ENCODE measurements around the gene C19orf12. TPM values are rescaled to one million over a fixed set of nuclear protein-coding genes. Genes with fewer than 3 reads are reported as not detected.

C19orf12 gene
- total RNA-seq, 1 experiment from 2014 or later, result 15.5 TPM

DNA sequence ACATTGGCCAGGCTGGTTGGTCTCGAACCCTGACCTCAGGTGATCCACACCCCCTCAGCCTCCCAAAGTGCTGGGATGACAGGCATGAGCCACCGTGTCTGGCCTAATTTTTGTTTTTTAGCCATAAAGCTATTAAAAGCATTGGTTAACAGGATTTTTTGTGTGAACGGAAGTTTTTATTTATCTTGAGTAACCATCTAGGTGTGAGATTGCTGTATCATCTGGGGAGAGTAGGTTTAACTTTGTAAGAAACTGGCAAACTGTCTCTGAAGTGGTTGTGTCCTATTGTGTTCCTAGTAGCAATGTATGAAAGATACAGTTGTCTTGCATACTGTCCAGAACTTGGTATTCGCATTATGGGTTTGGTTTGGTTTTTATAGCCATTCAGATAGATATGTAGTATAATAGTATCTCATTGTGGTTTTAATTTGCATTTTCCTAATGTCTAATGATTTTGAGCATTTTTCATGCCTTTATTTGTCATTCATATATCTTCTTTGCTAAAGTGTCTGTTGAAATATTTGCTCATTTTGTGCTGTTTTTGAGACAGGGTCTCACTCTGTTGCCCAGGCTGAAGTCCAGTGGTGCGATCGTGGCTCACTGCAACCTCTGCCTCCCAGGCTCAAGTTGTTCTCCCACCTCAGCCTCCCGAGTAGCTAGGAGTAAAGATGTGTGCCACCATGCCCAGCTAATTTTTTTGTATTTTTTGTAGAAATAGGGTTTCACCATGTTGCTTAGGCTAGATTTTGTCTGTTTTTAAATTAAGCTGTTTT is 63.3 kb downstream of the C19orf12 start:
- ChIA-PET POLR2A (no interaction called here), CTCF (interaction anchor here (1.0 kb wide), 1 partner anchor 65 kb away, joined by 3 read pairs; no protein-coding TSS in a partner anchor)
- Mint-ChIP-seq H3K27ac (no peak overlapping the region), H3K9me3 (peaks cover 33% of the 10 kb centered on the region), H3K36me3 (peaks cover 5% of the 10 kb centered on the region; the same call in 1 of the 2 replicates), H3K27me3 (ENCODE audit: low read depth) (no peaks in the 10 kb centered on the region), H3K4me1 (no peaks in the 10 kb centered on the region), H3K4me3 (no peak overlapping the region)
- ATAC-seq (no peak), DNase-seq (ENCODE audit: low spot score) (no peak)
- TF ChIP-seq ZNF138 (CRISPR knock-in tag; conservative IDR thresholded peaks at IDR 0.05) (no peak), AR (CRISPR knock-in tag; IDR thresholded peaks at IDR 0.05) (no peak), CREB1 (CRISPR knock-in tag; IDR thresholded peaks at IDR 0.05) (no peak), CBFB (CRISPR knock-in tag; IDR thresholded peaks at IDR 0.05; ENCODE audit: low read depth) (no peak), PRDM15 (CRISPR knock-in tag; IDR thresholded peaks at IDR 0.05) (no peak), OVOL2 (CRISPR knock-in tag; IDR thresholded peaks at IDR 0.05; ENCODE audit: borderline replicate concordance) (no peak), ESRRA (CRISPR knock-in tag; IDR thresholded peaks at IDR 0.05; ENCODE audit: borderline replicate concordance) (no peak), ZNF219 (CRISPR knock-in tag; IDR thresholded peaks at IDR 0.05; ENCODE audit: borderline replicate concordance) (no peak), RELA (CRISPR knock-in tag; IDR thresholded peaks at IDR 0.05; ENCODE audit: borderline replicate concordance) (no peak), ATF1 (CRISPR knock-in tag; IDR thresholded peaks at IDR 0.05) (no peak), CREM (CRISPR knock-in tag; IDR thresholded peaks at IDR 0.05) (no peak), AFF4 (CRISPR knock-in tag; IDR thresholded peaks at IDR 0.05; ENCODE audit: borderline replicate concordance) (no peak), FOXK1 (CRISPR knock-in tag; IDR thresholded peaks at IDR 0.05) (no peak), ZNF423 (CRISPR knock-in tag; IDR thresholded peaks at IDR 0.05) (no peak), JAZF1 (CRISPR knock-in tag; IDR thresholded peaks at IDR 0.05) (no peak), IRF1 (CRISPR knock-in tag; IDR thresholded peaks at IDR 0.05) (no peak), USF1 (CRISPR knock-in tag; IDR thresholded peaks at IDR 0.05) (no peak)
- TF ChIP-seq, protein P1, sequence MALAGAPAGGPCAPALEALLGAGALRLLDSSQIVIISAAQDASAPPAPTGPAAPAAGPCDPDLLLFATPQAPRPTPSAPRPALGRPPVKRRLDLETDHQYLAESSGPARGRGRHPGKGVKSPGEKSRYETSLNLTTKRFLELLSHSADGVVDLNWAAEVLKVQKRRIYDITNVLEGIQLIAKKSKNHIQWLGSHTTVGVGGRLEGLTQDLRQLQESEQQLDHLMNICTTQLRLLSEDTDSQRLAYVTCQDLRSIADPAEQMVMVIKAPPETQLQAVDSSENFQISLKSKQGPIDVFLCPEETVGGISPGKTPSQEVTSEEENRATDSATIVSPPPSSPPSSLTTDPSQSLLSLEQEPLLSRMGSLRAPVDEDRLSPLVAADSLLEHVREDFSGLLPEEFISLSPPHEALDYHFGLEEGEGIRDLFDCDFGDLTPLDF (CRISPR knock-in tag; IDR thresholded peaks at IDR 0.05), result no peak
- TF ChIP-seq, protein P2, sequence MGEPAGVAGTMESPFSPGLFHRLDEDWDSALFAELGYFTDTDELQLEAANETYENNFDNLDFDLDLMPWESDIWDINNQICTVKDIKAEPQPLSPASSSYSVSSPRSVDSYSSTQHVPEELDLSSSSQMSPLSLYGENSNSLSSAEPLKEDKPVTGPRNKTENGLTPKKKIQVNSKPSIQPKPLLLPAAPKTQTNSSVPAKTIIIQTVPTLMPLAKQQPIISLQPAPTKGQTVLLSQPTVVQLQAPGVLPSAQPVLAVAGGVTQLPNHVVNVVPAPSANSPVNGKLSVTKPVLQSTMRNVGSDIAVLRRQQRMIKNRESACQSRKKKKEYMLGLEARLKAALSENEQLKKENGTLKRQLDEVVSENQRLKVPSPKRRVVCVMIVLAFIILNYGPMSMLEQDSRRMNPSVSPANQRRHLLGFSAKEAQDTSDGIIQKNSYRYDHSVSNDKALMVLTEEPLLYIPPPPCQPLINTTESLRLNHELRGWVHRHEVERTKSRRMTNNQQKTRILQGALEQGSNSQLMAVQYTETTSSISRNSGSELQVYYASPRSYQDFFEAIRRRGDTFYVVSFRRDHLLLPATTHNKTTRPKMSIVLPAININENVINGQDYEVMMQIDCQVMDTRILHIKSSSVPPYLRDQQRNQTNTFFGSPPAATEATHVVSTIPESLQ (CRISPR knock-in tag; IDR thresholded peaks at IDR 0.05), result no peak
